H1 (cell line): ENCODE data around the gene SMARCD2. TPM values are rescaled to one million over a fixed set of nuclear protein-coding genes. Genes with fewer than 3 reads are reported as not detected.
"Not testable (repeated sequence)": the region's sequence is repeated elsewhere in the genome, so short reads cannot be mapped to it uniquely, and the experiment has no call there.

Experiments used
- CTCF ChIA-PET: fragments of 300-600 bp; sonication (Branson Sonifier 250); formaldehyde crosslinking; loops from one replicate; lab custom pipeline; 2021; ENCODE audit not compliant: partially characterized antibody; lab: Charles Lee
- POLR2A ChIA-PET: fragments of 300-600 bp; sonication (Branson Sonifier 250); formaldehyde crosslinking; loops from one replicate; lab custom pipeline; 2021; ENCODE audit warnings: inconsistent platforms; ENCODE audit not compliant: partially characterized antibody; lab: Charles Lee
- DNase-seq, 2 experiments: peaks; one replicate each; pipeline versions ENCODE4 v3.0.0 to v3.0.0-alpha.2; 2010 to 2022; ENCODE audit warnings: low spot score in 2 of 2, low read depth in 1 of 2, mixed read lengths in 1 of 2
- FAIRE-seq: peaks from 2 replicates; lab custom pipeline; 2011; peaks lifted over from hg19 to GRCh38; lab: Jason Lieb, UNC
- H2AFZ ChIP-seq: 2 replicates; pipeline ENCODE4 v1.8.1; 2012; ENCODE audit warnings: low read length, inconsistent platforms
- H2AK5ac ChIP-seq: 2 replicates; pipeline ENCODE4 v1.6.1; 2013; ENCODE audit warnings: low read depth, low read length
- H2BK120ac ChIP-seq: replicated peaks from 2 replicates; pipeline ENCODE3; 2013; ENCODE audit warnings: low read depth, low read length, inconsistent platforms
- H2BK12ac ChIP-seq: 2 replicates; pipeline ENCODE4 v1.6.1; 2013; ENCODE audit warnings: low read depth, low read length
- H2BK15ac ChIP-seq: 2 replicates; pipeline ENCODE4 v1.6.1; 2013; ENCODE audit warnings: low read length
- H2BK20ac ChIP-seq: 2 replicates; pipeline ENCODE4 v1.6.1; 2013; ENCODE audit warnings: low read length
- H2BK5ac ChIP-seq: 2 replicates; pipeline ENCODE4 v1.6.1; 2013; ENCODE audit warnings: low read depth, low read length
- H3K14ac ChIP-seq: 2 replicates; pipeline ENCODE4 v1.6.1; 2013; ENCODE audit warnings: inconsistent platforms; ENCODE audit not compliant: insufficient read length
- H3K18ac ChIP-seq: 2 replicates; pipeline ENCODE4 v1.6.1; 2013; ENCODE audit warnings: low read length; ENCODE audit errors: extremely low read depth
- H3K23ac ChIP-seq: 2 replicates; pipeline ENCODE4 v1.6.1; 2013; ENCODE audit warnings: inconsistent platforms; ENCODE audit not compliant: insufficient read length
- H3K23me2 ChIP-seq: 2 replicates; pipeline ENCODE4 v1.6.1; 2013; ENCODE audit warnings: low read depth, low read length
- H3K27ac ChIP-seq: 2 replicates; pipeline ENCODE4 v1.6.1; 2011; ENCODE audit warnings: low read depth, low read length, inconsistent platforms
- H3K27me3 ChIP-seq, 4 experiments: replicated peaks in 1 of 4; 1 replicate in 1 of 4; 2 replicates in 3 of 4; pipeline versions ENCODE4 v1.6.1 to v1.8.1; 2011 to 2013; ENCODE audit warnings: low read length in 3 of 4, mild to moderate bottlenecking in 3 of 4, inconsistent platforms in 2 of 4, mixed read lengths in 2 of 4, moderate library complexity in 1 of 4; ENCODE audit not compliant: control insufficient read depth in 3 of 4, insufficient read depth in 3 of 4; ENCODE audit errors: extremely low read depth in 1 of 4
- H3K36me3 ChIP-seq, 4 experiments: 2 replicates each; pipeline versions ENCODE4 v1.6.1 to v1.8.1; 2011 to 2013; ENCODE audit warnings: mild to moderate bottlenecking in 4 of 4, low read length in 3 of 4, moderate library complexity in 2 of 4, control low read depth in 1 of 4, inconsistent platforms in 1 of 4; ENCODE audit not compliant: insufficient read depth in 4 of 4, control insufficient read depth in 2 of 4
- H3K4ac ChIP-seq: replicated peaks from 2 replicates; pipeline ENCODE3; 2013; ENCODE audit warnings: low read length, low read depth, mixed read lengths, inconsistent platforms; ENCODE audit not compliant: insufficient read length
- H3K4me1 ChIP-seq, 4 experiments: replicated peaks in 1 of 4; 1 replicate in 1 of 4; 2 replicates in 3 of 4; pipeline versions ENCODE4 v1.6.1 to v1.8.1; 2011 to 2013; ENCODE audit warnings: low read length in 3 of 4, inconsistent platforms in 2 of 4, mixed read lengths in 1 of 4; ENCODE audit not compliant: insufficient read depth in 4 of 4, control insufficient read depth in 3 of 4
- H3K4me2 ChIP-seq, 2 experiments: 2 replicates each; pipeline versions ENCODE4 v1.6.1 to v1.8.1; 2011 to 2013; ENCODE audit warnings: low read depth in 2 of 2, low read length in 2 of 2, control low read depth in 1 of 2, inconsistent platforms in 1 of 2, mild to moderate bottlenecking in 1 of 2; ENCODE audit not compliant: insufficient read depth in 1 of 2
- H3K4me3 ChIP-seq, 4 experiments: fragments of 200-600, 300-600 bp in 1 of 4; sonication (generic), shearing (Covaris generic), sonication (Bioruptor Twin) in 1 of 4; 2 replicates each; pipeline versions ENCODE4 v1.5.1 to v1.8.1; 2011 to 2016; ENCODE audit warnings: low read length in 4 of 4, low read depth in 3 of 4, control low read depth in 2 of 4, inconsistent platforms in 2 of 4, mild to moderate bottlenecking in 2 of 4, mixed read lengths in 1 of 4, moderate library complexity in 1 of 4; ENCODE audit not compliant: insufficient read depth in 2 of 4; ENCODE audit errors: extremely low read depth in 1 of 4
- H3K56ac ChIP-seq: replicated peaks from 2 replicates; pipeline ENCODE3; 2013; ENCODE audit warnings: low read depth, mild to moderate bottlenecking, mixed read lengths, low read length, inconsistent platforms; ENCODE audit not compliant: insufficient read length
- H3K79me1 ChIP-seq: 2 replicates; pipeline ENCODE4 v1.6.1; 2013; ENCODE audit warnings: low read depth, low read length, control low read depth
- H3K79me2 ChIP-seq, 2 experiments: 2 replicates each; pipeline versions ENCODE4 v1.6.1 to v1.8.1; 2012 to 2013; ENCODE audit warnings: low read length in 2 of 2, mild to moderate bottlenecking in 2 of 2, inconsistent platforms in 1 of 2; ENCODE audit not compliant: insufficient read depth in 2 of 2, control insufficient read depth in 1 of 2
- H3K9ac ChIP-seq, 4 experiments: replicated peaks in 1 of 4; 1 replicate in 1 of 4; 2 replicates in 3 of 4; pipeline versions ENCODE4 v1.6.1 to v1.8.1; 2011 to 2013; ENCODE audit warnings: low read depth in 3 of 4, low read length in 3 of 4, control low read depth in 2 of 4, mild to moderate bottlenecking in 2 of 4, moderate library complexity in 2 of 4, inconsistent platforms in 1 of 4; ENCODE audit errors: extremely low read depth in 1 of 4
- H3K9me3 ChIP-seq, 2 experiments: 2 replicates each; pipeline versions ENCODE4 v1.6.1 to v1.8.1; 2012 to 2013; ENCODE audit warnings: mild to moderate bottlenecking in 2 of 2, moderate library complexity in 2 of 2, control low read depth in 1 of 2, inconsistent platforms in 1 of 2, low read depth in 1 of 2, low read length in 1 of 2, mixed read lengths in 1 of 2; ENCODE audit not compliant: insufficient read depth in 2 of 2
- H4K20me1 ChIP-seq, 2 experiments: replicated peaks in 1 of 2; 2 replicates each; pipeline versions ENCODE3 to v1.8.1; 2011 to 2013; ENCODE audit warnings: inconsistent platforms in 2 of 2, low read length in 2 of 2, mild to moderate bottlenecking in 1 of 2; ENCODE audit not compliant: insufficient read depth in 2 of 2, control insufficient read depth in 1 of 2
- H4K5ac ChIP-seq: 2 replicates; pipeline ENCODE4 v1.6.1; 2013; ENCODE audit warnings: low read length, low read depth, mixed read lengths, inconsistent platforms; ENCODE audit not compliant: insufficient read length
- H4K8ac ChIP-seq: 2 replicates; pipeline ENCODE4 v1.8.0; 2013; ENCODE audit warnings: mild to moderate bottlenecking, moderate library complexity, low read length, inconsistent platforms; ENCODE audit not compliant: insufficient read depth; ENCODE audit errors: extremely low read depth
- H4K91ac ChIP-seq: replicated peaks from 2 replicates; pipeline ENCODE3; 2013; ENCODE audit warnings: low read length, mixed read lengths, inconsistent platforms; ENCODE audit not compliant: insufficient read length
- CEBPB ChIP-seq: IDR thresholded peaks from 2 replicates; pipeline ENCODE4 v1.6.1; 2012; ENCODE audit warnings: low read depth, low read length
- WGBS, 2 experiments: shearing (Covaris generic) in 1 of 2; methylation state at CpG; one replicate each; pipeline versions ENCODE4 v1.1.6 to v1.1.7; 2013 to 2015; ENCODE audit warnings: low lambda C conversion rate in 2 of 2, mixed read lengths in 2 of 2, inconsistent platforms in 1 of 2, low coverage in 1 of 2, missing lambda C conversion rate in 1 of 2; ENCODE audit not compliant: insufficient replicate concordance in 2 of 2, insufficient coverage in 1 of 2, insufficient read length in 1 of 2; ENCODE audit errors: extremely low coverage in 1 of 2, missing lambda C conversion rate in 1 of 2; 5-methylcytosine and 5-hydroxymethylcytosine counted together
- polyA plus RNA-seq, 7 experiments: library from polyadenylated mRNA; depleted of rRNA in 3 of 7; stranded (reverse) in 5 of 7; unstranded in 2 of 7; fragments of >200 nt in 5 of 7; fragments of 200-250 nt in 2 of 7; gene quantifications; 1 replicate in 5 of 7; 2 replicates in 1 of 7; 4 replicates in 1 of 7; pipeline versions ENCODE4 v1.2.1 to v1.2.3, GENCODE V29; 2011 to 2013; ENCODE audit warnings: missing spikeins in 2 of 7, mixed read lengths in 2 of 7
- total RNA-seq: library from RNA; stranded (reverse); fragmentation: NEBNext Ultra II Directional; extraction: Animal tissue kit (Norgen Biotek cat#: 25700); gene quantifications from 2 replicates; pipeline ENCODE4 v1.2.1, GENCODE V29; 2021

The SMARCD2 gene
- total and polyA plus RNA-seq, 2 of the 8 experiments (the other 6 are each of a cell fraction or from before 2014, with no cell fraction given) = 90.0 to 92.2 TPM

DNA sequence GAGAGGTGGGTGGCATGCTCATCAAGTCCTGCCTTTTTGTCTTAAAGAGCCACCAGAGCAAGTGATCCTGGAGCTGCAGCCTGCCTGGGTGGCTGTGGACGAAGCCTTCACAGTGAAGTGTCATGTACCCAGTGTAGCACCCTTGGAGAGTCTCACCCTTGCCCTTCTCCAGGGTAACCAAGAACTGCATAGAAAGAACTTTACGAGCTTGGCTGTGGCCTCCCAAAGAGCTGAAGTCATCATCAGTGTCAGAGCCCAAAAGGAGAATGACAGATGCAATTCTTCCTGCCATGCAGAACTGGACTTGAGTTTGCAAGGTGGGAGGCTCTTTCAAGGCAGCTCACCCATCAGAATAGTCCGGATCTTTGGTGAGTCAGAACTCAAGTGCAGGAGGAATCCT is 16.8 kb upstream of the SMARCD2 start:
- Histone ChIP-seq H2BK120ac (no peak overlapping the region), H2AK5ac (no peak overlapping the region), H4K20me1 (no peaks in the 10 kb centered on the region), H3K4me2 (no peak overlapping the region), H3K4me3 (no peak overlapping the region), H3K36me3 (no peaks in the 10 kb centered on the region), H3K56ac (no peak overlapping the region), H2BK5ac (no peak overlapping the region), H3K23me2 (no peaks in the 10 kb centered on the region), H2BK20ac (no peak overlapping the region), H3K79me1 (no peaks in the 10 kb centered on the region), H3K9me3 (no peaks in the 10 kb centered on the region), H2AFZ (no peak overlapping the region), H3K79me2 (no peaks in the 10 kb centered on the region), H4K91ac (no peak overlapping the region), H3K4ac (no peak overlapping the region), H3K23ac (no peak overlapping the region), H3K4me1 (no peaks in the 10 kb centered on the region), H3K9ac (no peak overlapping the region), H3K14ac (no peak overlapping the region), H3K18ac (no peak overlapping the region), H4K8ac (no peak overlapping the region), H2BK12ac (no peak overlapping the region), H3K27me3 (peaks cover 0 to 2% (median under 1%) of the 10 kb centered on the region in 4 experiments; a peak in 2 of 7 replicates), H2BK15ac (no peak overlapping the region), H3K27ac (no peak overlapping the region), H4K5ac (no peak overlapping the region)
- CTCF ChIA-PET = interaction anchor here (0.6 to 8.9 kb wide), 15 partner anchors 11 to 1072 kb away, joined by 3 to 77 read pairs (median 3); partner anchors contain the start of genes GH1 and GH2
- POLR2A ChIA-PET = interaction anchor here (0.8 to 1.7 kb wide), 2 partner anchors 11 to 27 kb away, joined by 3 to 5 read pairs; no protein-coding TSS in a partner anchor
- FAIRE-seq (no peak), DNase-seq (no peak)
- TF ChIP-seq CEBPB = no peak
- 75% methylated on average over 3 of the region's 3 CpGs; no CpG with 5 or more reads in 1 of the 2 experiments for WGBS, 2 experiments

DNA sequence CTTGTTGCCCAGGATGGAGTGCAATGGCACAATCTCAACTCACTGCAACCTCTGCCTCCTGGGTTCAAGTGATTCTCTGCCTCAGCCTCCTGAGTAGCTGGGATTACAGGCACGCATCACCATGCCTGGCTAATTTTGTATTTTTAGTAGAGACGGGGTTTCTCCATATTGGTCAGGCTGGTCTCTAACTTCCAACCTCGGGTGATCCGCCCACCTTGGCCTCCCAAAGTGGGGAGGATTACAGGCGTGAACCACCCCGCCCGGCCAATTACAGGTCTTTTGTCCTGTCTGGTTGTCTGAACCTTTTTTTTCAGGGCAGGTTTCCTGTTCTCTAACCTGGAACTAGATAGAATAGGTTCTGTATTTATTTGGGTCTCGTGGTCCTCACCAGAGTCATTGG is 13.9 kb upstream of the SMARCD2 start:
- H3K9ac ChIP-seq, H3K79me2 ChIP-seq, H2BK5ac ChIP-seq, H2AFZ ChIP-seq, H2BK20ac ChIP-seq, H3K27me3 ChIP-seq, H3K23ac ChIP-seq, H3K4ac ChIP-seq, H4K91ac ChIP-seq, H3K79me1 ChIP-seq, H4K20me1 ChIP-seq, FAIRE-seq, DNase-seq, POLR2A ChIA-PET, H3K9me3 ChIP-seq, H4K8ac ChIP-seq, H2AK5ac ChIP-seq, H2BK120ac ChIP-seq, H3K36me3 ChIP-seq, H3K4me3 ChIP-seq, H2BK15ac ChIP-seq, H3K56ac ChIP-seq, H2BK12ac ChIP-seq, H3K18ac ChIP-seq, H3K23me2 ChIP-seq, H3K27ac ChIP-seq, H3K14ac ChIP-seq, H3K4me2 ChIP-seq, H4K5ac ChIP-seq, H3K4me1 ChIP-seq: not testable (repeated sequence)
- CTCF ChIA-PET = interaction anchor here (0.7 to 8.9 kb wide), 8 partner anchors 10 to 26 kb away, joined by 3 to 77 read pairs (median 4); partner anchors contain the start of gene GH2
- 87% methylated on average over 8 of the region's 8 CpGs; no CpG with 5 or more reads in 1 of the 2 experiments for WGBS, 2 experiments
